NCI-H82 treated with DMSO at 0.1 percent for 48 hours (cell line): ENCODE measurements around the gene MBOAT1.
A peak's percentile ranks its signal among the peaks of the same experiment; 100 is the strongest.

Experiments
- DNase-seq: peaks from one replicate; lab custom pipeline; 2025; ENCODE audit not compliant: unreplicated experiment; lab: John Stamatoyannopoulos, UW

MBOAT1 gene

DNA sequence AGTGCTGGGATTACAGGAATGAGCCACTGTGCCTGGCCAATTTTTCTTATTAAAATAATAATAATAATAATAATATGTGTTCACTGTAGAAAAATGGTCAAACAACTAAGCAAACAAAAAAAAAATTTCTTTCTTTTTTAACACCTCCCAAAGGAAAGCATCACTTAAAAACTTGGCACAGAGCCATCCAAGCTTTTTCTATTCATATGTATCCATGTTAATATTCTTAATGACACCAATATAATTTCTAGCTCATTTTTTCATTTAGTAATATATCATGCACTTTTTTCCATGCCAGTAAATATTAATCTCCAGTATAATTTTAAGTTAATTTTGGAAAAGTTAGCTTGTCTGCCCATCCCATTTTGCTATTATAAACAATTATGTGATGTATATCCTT lies 101.8 kb downstream of the MBOAT1 start:
- no peak for DNase-seq

DNA sequence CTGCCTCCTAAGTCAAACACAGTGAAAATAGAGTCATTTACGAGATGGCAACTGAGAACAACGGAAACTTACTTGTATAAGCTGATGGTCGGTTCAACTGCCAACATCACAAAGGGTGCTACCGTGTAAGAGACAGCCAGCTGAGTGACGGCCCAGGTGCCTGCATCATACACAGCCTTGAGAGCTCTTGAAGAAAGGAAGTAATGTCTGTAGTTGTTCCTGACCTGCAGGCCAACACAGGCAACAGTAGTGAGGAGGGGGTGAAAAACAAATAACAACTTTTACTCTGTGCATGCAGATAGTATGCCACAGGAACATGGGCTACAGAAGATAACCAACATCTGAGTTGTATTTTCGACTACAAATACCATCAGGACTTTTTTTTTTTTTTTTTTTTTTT lies 102.7 kb downstream of the MBOAT1 start:
- no peak for DNase-seq

DNA sequence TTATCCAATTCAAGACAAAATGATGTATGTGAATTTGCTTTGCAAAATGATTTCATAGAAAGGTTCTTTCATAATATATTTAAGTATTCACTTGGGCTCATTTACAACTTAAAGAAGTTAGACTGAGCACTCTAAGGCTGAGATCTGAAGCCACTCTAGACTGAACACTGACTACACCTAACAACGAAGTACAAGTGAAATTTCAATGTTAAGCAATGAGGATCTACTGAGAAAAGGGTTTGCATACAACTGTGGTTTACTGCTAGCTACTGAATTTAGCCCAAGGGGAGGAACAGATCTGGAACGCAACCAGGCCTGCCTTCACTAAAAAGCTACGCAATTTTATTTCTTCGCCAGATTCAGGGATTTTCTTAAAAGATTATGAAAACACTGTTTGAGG lies 106.4 kb downstream of the MBOAT1 start:
- no peak for DNase-seq

DNA sequence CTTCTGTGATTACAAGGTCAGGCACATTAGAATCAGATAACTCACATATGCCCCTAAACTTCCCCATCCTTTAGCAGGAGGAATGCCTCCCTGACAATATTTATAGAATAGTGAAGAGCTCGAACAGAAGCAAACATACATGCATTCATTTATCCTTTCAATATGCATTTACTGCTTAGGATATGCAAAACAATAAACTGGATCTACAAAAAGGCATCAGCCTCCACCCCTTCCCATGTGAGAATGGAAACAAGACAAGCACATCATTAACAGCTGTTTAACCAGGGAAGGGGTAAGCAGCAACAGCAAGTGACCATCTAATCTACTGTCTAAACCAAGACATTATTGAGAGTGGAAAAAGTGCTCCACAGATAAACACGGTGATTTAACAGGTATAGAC lies 107.6 kb downstream of the MBOAT1 start:
- no peak for DNase-seq

- no peak for DNase-seq
These were observed 109.7 kb downstream of the MBOAT1 start for GRCh38 chr6:20102397-20103073.

- DNase-seq, result no peak
These were observed 113.1 kb downstream of the MBOAT1 start for GRCh38 chr6:20099156-20099555.

DNA sequence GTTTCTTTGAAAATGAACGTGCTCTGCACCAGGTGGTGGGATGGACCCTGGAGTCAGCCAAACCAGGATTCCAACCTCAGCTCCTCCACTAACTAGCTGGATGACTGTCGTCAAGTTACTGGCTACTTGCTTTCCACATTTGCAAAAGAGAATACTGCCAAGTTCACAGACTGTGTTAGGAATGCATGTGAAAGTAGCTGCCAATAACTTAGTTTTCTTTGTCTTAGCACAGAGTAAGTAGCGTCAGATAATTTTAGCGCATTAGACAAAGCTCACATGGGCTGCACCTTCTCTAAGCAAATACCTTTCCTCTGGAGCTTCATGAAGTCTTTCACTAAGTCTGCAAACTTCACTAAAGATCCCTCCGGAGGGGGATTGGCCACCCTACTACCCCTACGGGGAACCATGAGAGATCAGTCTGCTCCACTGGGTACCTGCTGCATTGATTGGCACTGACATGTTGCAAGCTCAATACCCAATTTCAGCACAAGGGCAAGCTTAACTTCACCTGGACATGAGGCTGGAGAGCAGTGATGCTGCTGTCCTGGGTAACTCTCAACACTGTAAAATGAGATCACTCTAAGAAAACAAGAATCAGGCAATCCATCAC lies 113.9 kb downstream of the MBOAT1 start:
- no peak for DNase-seq

GRCh38 chr6:20096536-20096935 lies 115.7 kb downstream of the MBOAT1 start:
- no peak for DNase-seq

DNA sequence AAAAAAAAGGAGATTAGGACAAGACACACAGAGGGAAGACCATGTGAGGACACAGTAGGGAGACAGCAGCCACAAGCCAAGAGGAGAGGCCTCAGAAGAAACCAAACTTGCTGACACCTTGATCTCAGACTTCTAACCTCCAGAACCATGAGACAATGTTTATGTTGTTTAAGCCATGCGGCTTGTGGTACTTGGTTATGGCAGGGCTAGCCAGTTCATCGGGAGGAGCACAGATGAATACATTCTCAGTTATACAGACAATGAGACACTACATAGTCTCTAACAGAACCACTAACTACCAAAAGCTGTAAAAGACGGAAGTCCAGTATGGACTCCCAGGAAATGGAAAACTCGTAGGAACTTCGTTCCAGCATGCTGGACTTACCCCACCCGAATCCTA lies 116.8 kb downstream of the MBOAT1 start:
- no peak for DNase-seq

- DNase-seq, result peak; percentile 38
These were observed 120.2 kb downstream of the MBOAT1 start for GRCh38 chr6:20092071-20092566.

GRCh38 chr6:20086992-20087391 lies 125.3 kb downstream of the MBOAT1 start:
- no peak for DNase-seq

GRCh38 chr6:20085817-20086216 lies 126.5 kb downstream of the MBOAT1 start:
- DNase-seq, result no peak

- DNase-seq, result no peak
These were observed 127.9 kb downstream of the MBOAT1 start for GRCh38 chr6:20084411-20084810.

DNA sequence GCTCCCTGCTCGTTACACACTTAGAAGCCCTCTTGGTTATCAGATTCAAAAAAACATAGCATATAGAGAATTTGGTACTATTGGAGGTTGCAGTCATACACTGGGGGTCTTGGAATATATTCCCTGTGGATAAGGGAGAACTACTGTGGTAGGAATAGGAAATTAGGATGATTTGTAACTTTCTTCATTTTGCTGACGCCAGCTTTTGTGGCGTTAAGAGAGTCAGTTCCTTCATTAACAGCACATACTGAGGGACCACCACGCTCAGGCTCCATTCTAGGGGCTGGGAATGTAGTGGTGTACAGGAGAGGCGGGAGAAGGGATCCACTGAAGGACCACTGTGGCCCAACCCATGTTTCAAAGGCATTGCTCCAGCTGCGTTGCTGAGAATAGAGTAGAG lies 140.3 kb downstream of the MBOAT1 start:
- DNase-seq, result no peak

- DNase-seq, result no peak
These were observed 142.2 kb downstream of the MBOAT1 start for GRCh38 chr6:20070047-20070446.

- no peak for DNase-seq
These were observed 143.2 kb downstream of the MBOAT1 start for GRCh38 chr6:20069021-20069522.

GRCh38 chr6:20068421-20068988 lies 143.8 kb downstream of the MBOAT1 start:
- DNase-seq, result no peak

- DNase-seq, result no peak
These were observed 150.3 kb downstream of the MBOAT1 start for GRCh38 chr6:20061952-20062351.

DNA sequence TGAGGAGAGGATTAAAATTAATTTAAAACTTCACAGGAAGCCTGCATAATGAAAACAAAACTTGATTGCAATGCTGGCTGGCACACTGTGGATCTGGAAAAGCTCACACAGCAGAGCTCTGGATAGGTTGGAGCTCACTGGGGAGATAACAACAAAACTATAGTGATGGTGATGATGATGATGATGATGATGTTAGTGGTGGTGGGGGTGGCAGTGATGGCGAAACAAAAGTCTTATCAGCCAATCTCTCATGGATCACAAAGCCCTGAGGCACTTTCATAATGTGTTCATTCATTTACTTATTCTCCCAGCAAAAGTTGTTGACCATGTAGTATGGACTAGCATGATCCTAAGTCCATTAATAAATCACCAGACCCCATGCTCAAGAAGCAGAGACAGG lies 152.0 kb downstream of the MBOAT1 start:
- no peak for DNase-seq

GRCh38 chr6:20058912-20059311 lies 153.4 kb downstream of the MBOAT1 start:
- no peak for DNase-seq

- DNase-seq, result no peak
These were observed 154.0 kb downstream of the MBOAT1 start for GRCh38 chr6:20058121-20058905.
